ENCODE data around the gene TARS3.

- TF ChIP-seq CTCF (IDR thresholded peaks at IDR 0.05) (no peak), POLR2A (IDR thresholded peaks at IDR 0.05) (no peak)
Measured at GRCh38 chr15:101611580-101612299, 112.5 kb downstream of the TARS3 start.

All from stomach (tissue), 4 donors.